Activated naive CD8-positive, alpha-beta T cell (primary cell): Measurements from ENCODE around the gene EYS.

Experiments
- H3K27ac Mint-ChIP-seq: one replicate; pipeline ENCODE4 v1.8.0; 2021; ENCODE audit warnings: mixed read lengths
- H3K27me3 Mint-ChIP-seq: one replicate; pipeline ENCODE4 v1.8.0; 2021; ENCODE audit warnings: mixed read lengths
- H3K36me3 Mint-ChIP-seq: one replicate; pipeline ENCODE4 v1.8.0; 2021; ENCODE audit warnings: mixed read lengths
- H3K4me1 Mint-ChIP-seq: one replicate; pipeline ENCODE4 v1.8.0; 2021; ENCODE audit warnings: low read depth, mixed read lengths
- H3K4me3 Mint-ChIP-seq: one replicate; pipeline ENCODE4 v1.8.0; 2021; ENCODE audit warnings: mild to moderate bottlenecking, mixed read lengths
- H3K9me3 Mint-ChIP-seq: one replicate; pipeline ENCODE4 v1.8.0; 2021; ENCODE audit warnings: low read depth, mixed read lengths

EYS gene

GRCh38 chr6:63798378-63798777, 1908.6 kb downstream of the EYS start:
- no peak overlapping the region for H3K27ac Mint-ChIP-seq
- H3K27me3 Mint-ChIP-seq = no peaks in the 10 kb centered on the region
- no peak overlapping the region for H3K4me3 Mint-ChIP-seq
- H3K4me1 Mint-ChIP-seq = no peaks in the 10 kb centered on the region
- no peaks in the 10 kb centered on the region for H3K36me3 Mint-ChIP-seq
- H3K9me3 Mint-ChIP-seq = no peaks in the 10 kb centered on the region

DNA sequence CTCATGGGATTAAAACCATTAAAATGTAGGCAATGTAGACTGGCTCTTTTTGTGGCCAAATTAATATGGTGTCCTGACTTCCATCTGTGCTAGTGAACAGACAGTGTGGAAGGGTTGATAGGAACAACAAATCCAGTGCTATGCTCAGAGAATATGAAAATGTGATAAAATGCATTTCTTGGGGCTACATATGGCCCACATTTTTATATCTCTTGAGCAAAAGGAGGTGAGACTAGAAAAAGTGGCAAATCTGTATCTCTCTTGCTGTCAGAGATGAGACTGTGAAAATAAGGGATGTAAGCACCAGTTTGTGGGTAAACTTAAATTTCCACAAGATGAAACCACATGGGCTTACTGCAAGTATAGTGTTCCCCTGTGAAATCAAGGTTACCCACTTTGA, 1909.3 kb downstream of the EYS start:
- no peaks in the 10 kb centered on the region for H3K4me1 Mint-ChIP-seq
- no peaks in the 10 kb centered on the region for H3K27me3 Mint-ChIP-seq
- H3K27ac Mint-ChIP-seq = no peak overlapping the region
- no peaks in the 10 kb centered on the region for H3K36me3 Mint-ChIP-seq
- no peak overlapping the region for H3K4me3 Mint-ChIP-seq
- H3K9me3 Mint-ChIP-seq = no peaks in the 10 kb centered on the region

- Mint-ChIP-seq H3K36me3 (no peaks in the 10 kb centered on the region), H3K4me1 (no peaks in the 10 kb centered on the region), H3K27ac (no peak overlapping the region), H3K4me3 (no peak overlapping the region), H3K27me3 (no peaks in the 10 kb centered on the region), H3K9me3 (no peaks in the 10 kb centered on the region)
Measured at GRCh38 chr6:63795826-63796225, 1911.2 kb downstream of the EYS start.

DNA sequence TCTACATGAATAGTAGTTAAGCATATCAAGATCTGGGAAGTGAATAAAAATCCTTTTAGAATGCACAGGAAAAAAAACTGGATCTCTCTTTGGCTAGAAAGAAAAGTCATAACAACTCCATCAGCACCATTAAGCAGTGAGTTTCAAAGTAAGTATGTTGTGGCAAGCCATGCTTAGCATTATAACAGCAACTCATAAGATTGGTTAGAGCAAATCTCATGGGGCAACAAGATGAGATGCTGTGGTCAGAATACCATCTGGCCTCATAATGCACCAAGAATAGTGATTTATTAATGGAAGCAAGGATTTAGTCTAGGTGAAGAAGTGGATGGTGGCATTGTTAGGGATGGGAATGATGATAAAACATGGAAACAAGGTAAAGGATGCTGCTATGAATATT, 1912.0 kb downstream of the EYS start:
- Mint-ChIP-seq H3K4me3 (no peak overlapping the region), H3K36me3 (no peaks in the 10 kb centered on the region), H3K27me3 (no peaks in the 10 kb centered on the region), H3K4me1 (no peaks in the 10 kb centered on the region), H3K27ac (no peak overlapping the region), H3K9me3 (no peaks in the 10 kb centered on the region)

GRCh38 chr6:63793465-63794137, 1913.4 kb downstream of the EYS start:
- no peaks in the 10 kb centered on the region for H3K36me3 Mint-ChIP-seq
- H3K27me3 Mint-ChIP-seq = no peaks in the 10 kb centered on the region
- no peaks in the 10 kb centered on the region for H3K4me1 Mint-ChIP-seq
- H3K9me3 Mint-ChIP-seq = no peaks in the 10 kb centered on the region
- no peak overlapping the region for H3K4me3 Mint-ChIP-seq
- no peak overlapping the region for H3K27ac Mint-ChIP-seq

DNA sequence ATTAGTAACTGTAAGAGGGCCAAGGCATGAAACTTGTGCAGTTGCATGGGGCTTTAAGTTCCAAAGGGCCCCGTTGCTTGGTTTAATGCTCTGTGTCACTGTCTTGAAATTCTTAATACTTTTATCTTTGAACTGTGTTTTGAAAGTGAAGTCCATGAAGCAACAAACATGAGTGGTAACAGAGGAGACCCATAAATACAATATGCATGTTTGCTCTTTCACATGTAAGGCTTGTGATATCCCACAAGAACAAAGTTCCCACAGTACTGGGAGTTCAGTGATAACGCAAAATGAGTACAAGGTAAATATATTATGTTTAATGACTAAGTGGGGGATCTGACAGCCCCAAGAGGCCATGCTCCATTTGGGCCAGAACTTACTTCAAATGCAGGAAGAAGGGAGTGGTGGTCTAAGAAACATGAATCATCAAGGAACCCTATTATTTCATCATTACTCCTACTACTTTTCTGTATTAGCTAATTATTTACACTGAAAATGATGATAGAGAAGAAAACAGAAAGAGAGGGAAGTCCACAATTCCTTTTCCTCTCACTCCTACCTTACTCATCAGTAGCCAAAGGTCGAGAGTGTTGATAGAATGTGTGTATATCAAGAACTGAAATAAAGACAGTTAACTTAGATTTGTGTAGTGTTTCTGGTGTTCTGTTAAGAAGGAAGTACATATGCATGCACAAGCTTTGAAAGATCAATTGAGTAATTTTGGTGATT, 1914.1 kb downstream of the EYS start:
- Mint-ChIP-seq H3K4me3 (no peak overlapping the region), H3K27ac (no peak overlapping the region), H3K27me3 (no peaks in the 10 kb centered on the region), H3K36me3 (no peaks in the 10 kb centered on the region), H3K4me1 (no peaks in the 10 kb centered on the region), H3K9me3 (no peaks in the 10 kb centered on the region)

- H3K36me3 Mint-ChIP-seq = no peaks in the 10 kb centered on the region
- H3K4me1 Mint-ChIP-seq = no peaks in the 10 kb centered on the region
- H3K9me3 Mint-ChIP-seq = no peaks in the 10 kb centered on the region
- H3K27me3 Mint-ChIP-seq = peaks cover under 1% of the 10 kb centered on the region
- no peak overlapping the region for H3K27ac Mint-ChIP-seq
- no peak overlapping the region for H3K4me3 Mint-ChIP-seq
Measured at GRCh38 chr6:63790334-63790733, 1916.7 kb downstream of the EYS start.

DNA sequence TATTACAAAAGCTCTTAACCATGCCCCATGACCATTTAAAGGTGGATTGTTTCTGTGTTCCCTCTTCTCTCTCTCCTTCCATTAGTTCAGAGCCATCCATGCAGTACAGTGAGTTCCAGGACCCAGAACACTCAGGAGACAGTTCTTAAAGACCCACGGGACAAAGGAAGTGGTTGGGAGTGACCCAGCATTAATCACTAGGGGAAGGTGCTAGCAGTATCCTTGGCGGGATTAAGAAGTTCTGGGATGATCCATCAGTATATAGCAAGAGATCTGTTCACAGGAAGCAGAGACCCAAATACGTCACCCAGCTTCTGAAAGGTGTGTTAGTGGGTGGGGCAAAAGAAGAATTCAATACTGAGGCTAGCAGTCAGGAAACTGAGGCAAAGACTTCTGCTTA, 1917.3 kb downstream of the EYS start:
- no peak overlapping the region for H3K27ac Mint-ChIP-seq
- H3K4me1 Mint-ChIP-seq = no peaks in the 10 kb centered on the region
- H3K9me3 Mint-ChIP-seq = no peaks in the 10 kb centered on the region
- peaks cover 2% of the 10 kb centered on the region for H3K27me3 Mint-ChIP-seq
- no peaks in the 10 kb centered on the region for H3K36me3 Mint-ChIP-seq
- no peak overlapping the region for H3K4me3 Mint-ChIP-seq

DNA sequence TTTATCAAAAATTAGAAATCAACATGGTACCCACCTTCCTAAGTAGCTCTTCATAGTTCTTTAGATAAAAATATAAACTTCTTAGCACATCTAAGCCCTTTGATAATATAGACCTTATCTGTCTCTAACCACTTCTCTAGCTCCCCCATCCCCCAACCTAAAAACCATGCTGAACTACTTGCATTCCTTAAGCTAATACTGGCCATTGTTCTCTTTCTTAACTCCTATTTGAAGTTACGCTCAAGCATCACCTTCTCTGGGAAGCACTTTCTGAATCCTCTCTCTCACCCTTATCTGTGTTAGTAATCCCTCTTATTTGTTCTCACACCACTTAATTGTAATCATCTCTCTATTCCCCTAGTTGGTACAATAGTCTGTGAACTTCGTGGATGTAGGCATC, 1918.5 kb downstream of the EYS start:
- Mint-ChIP-seq H3K4me1 (no peaks in the 10 kb centered on the region), H3K9me3 (no peaks in the 10 kb centered on the region), H3K27me3 (peaks cover 3% of the 10 kb centered on the region), H3K27ac (no peak overlapping the region), H3K4me3 (no peak overlapping the region), H3K36me3 (no peaks in the 10 kb centered on the region)

DNA sequence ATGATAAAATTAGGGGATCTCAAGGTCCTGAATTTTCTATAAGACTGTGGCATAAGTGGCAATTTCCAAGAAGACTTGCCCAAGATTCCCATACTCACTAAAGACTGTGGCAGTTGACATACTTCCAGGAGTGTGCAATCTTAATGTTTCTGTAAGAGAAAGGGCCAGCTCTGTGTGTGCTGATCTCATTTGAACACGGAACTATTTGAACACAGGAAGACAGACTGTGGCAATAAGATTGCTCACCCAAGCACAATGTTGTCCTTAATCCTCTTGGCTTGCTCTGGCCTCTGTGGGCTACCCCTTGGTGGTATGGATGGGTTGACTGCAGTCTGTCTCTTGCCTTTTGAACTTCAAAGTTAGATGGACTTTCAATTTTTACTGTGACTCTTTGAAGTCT, 1920.0 kb downstream of the EYS start:
- Mint-ChIP-seq H3K27me3 (peaks cover 3% of the 10 kb centered on the region), H3K4me1 (no peaks in the 10 kb centered on the region), H3K27ac (no peak overlapping the region), H3K4me3 (no peak overlapping the region), H3K9me3 (no peaks in the 10 kb centered on the region), H3K36me3 (no peaks in the 10 kb centered on the region)

DNA sequence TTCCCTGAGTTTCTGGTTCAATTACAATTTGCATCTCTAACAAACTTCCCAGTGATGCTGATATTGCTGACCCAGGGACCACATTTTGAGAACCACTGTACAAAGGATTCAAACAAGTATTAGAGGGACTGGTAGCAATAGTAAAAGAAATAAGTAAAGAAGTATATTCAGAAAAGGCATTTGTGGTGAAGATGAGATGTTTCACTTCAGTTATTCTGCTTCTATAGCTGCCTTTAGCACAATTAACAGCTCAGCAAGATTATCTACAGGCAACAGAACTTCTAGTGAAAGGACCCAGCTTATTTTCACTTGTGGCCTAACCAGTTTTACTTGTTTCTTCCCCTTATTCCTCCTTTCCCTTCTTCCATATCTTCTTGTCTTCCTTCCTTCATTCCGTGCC, 1922.0 kb downstream of the EYS start:
- Mint-ChIP-seq H3K9me3 (no peaks in the 10 kb centered on the region), H3K4me3 (no peak overlapping the region), H3K4me1 (no peaks in the 10 kb centered on the region), H3K36me3 (no peaks in the 10 kb centered on the region), H3K27ac (no peak overlapping the region), H3K27me3 (peaks cover 5% of the 10 kb centered on the region)

GRCh38 chr6:63783096-63783495, 1923.9 kb downstream of the EYS start:
- Mint-ChIP-seq H3K4me3 (no peak overlapping the region), H3K9me3 (no peaks in the 10 kb centered on the region), H3K27ac (no peak overlapping the region), H3K4me1 (no peaks in the 10 kb centered on the region), H3K27me3 (peaks cover 6% of the 10 kb centered on the region), H3K36me3 (no peaks in the 10 kb centered on the region)

DNA sequence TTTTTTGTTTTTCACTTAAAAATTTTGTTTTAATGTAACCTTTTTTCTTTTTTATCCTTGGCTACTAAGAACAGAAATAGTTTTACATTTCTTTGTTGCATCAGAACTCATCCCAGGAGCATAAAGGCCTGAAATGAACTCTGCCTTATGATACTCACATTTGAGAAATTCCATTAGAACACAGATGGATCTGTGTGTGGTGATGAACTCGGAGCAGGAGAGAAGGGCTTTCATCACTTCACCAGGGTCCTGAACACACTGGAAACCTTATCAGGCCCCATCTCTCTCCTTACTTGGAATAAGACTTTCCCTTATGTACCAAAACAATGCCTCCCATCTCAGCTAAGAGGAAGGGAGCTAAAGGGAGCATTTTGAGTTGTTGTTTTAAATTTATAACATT, 1932.1 kb downstream of the EYS start:
- H3K36me3 Mint-ChIP-seq = no peaks in the 10 kb centered on the region
- H3K4me1 Mint-ChIP-seq = no peaks in the 10 kb centered on the region
- no peak overlapping the region for H3K27ac Mint-ChIP-seq
- peaks cover 3% of the 10 kb centered on the region for H3K9me3 Mint-ChIP-seq
- H3K27me3 Mint-ChIP-seq = peaks cover 14% of the 10 kb centered on the region
- H3K4me3 Mint-ChIP-seq = no peak overlapping the region

- H3K4me1 Mint-ChIP-seq = no peaks in the 10 kb centered on the region
- peaks cover 3% of the 10 kb centered on the region for H3K9me3 Mint-ChIP-seq
- H3K27me3 Mint-ChIP-seq = peaks cover 13% of the 10 kb centered on the region
- H3K36me3 Mint-ChIP-seq = no peaks in the 10 kb centered on the region
- no peak overlapping the region for H3K4me3 Mint-ChIP-seq
- no peak overlapping the region for H3K27ac Mint-ChIP-seq
Measured at GRCh38 chr6:63773200-63773599, 1933.8 kb downstream of the EYS start.

DNA sequence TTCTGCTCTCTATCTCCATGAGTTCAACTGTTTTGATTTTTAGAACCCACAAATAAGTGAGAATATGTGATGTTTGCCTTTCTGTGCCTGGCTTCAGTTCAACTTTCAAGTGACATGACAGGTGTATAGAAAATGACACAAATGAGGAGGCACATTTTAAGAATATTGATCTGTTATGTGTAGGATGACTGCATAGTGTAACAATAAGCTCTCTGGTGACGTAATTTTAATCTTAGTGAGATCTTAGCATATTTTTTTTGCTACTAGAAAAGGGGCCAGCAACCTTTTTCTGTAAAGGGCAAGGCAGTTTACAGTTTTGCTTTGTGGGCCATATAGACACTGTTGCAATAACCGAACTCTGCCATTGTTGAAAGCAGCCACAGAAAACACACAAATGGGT, 1941.2 kb downstream of the EYS start:
- H3K4me3 Mint-ChIP-seq = no peak overlapping the region
- no peaks in the 10 kb centered on the region for H3K4me1 Mint-ChIP-seq
- no peaks in the 10 kb centered on the region for H3K36me3 Mint-ChIP-seq
- no peaks in the 10 kb centered on the region for H3K9me3 Mint-ChIP-seq
- H3K27ac Mint-ChIP-seq = no peak overlapping the region
- H3K27me3 Mint-ChIP-seq = no peaks in the 10 kb centered on the region
